ENCODE measurements around the gene TCTN2.

The TCTN2 gene

GRCh38 chr12:123670882-123671728 lies at the start of gene TCTN2:
TCTN2 (plus strand) TSS chr12:123671113; CDS start chr12:123671241, 128 bp downstream.
- DNase-seq, result no peak

DNA sequence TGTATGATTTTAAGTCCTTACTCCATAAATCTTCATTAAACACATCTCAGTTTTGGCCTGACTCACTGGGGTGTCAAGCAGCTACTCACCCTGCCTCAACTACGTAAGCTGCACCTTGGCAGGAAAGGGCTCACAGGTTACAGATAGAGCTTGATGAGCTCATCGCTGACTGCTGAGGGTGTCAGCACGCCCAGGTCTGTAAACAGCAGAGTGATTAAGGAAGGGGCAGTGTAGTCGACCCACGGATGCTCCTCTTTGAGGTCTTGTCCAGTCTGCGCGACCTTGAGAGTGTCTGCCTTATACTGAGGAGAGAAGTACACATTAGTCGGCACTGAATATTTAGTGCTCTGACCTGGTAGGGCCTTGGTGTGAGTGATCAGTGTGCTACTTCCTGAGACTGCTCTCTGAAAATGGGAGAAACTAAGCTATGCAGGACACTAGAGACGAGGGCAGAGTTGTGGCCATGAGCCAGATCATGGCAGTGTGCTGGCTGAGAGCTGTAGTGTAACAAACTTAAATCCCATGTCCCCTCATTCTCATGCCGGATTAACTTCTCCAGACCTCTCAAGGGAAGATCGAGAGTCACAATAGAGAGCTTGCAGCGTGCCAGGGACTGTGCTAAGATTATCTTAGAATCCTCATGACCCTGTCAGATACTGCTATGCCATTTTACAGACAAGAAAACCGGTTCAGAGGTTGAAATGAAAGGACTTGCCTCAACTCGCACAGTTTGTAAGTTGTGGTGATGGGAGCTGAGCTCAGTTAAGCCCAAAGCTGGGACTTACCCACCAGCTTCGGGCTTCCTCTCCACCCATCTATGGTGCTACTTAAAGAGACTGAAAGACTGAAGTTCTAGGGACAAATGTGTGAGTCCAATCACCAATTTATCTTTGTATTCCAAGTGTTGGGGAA lies 49.0 kb upstream of the TCTN2 start:
- DNase-seq, result no peak

DNA sequence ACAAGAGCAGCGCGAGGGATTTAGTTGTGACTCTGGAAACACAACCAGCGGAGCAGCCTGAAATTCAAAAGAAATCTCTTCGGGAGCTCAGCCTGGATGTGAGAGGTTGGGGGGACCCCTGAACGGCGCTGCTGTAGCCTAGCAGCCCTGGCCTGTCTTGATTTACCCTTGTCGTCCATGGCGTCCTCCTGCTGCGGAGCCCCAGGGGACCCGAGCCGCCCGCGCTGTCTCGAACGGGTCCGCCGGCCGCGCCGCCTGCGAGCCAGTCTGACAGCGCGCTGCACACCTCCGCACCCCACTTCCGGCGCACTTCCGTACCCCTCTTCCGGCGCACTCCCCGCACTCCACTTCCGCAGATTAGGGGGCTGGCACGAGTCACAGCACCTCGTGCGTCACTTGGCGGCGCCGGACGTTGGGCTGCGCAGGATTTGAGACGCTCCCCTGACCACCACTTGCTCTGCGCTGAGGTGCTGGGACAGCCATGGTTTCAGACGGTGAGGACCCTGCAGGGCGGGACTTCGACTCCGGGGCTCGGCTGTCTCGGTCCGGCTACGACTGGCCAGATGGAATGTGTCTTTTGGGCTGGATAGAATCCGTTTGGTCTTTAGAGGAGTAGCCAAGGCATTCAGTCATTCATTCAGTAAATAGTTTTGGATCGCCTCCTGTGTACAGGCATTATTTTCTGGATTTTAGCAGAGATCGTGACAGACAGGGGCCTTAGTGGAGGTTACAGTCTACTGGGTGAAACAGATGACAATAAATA lies 37.4 kb upstream of the TCTN2 start, which contains the start of the genes EIF2B1 and GTF2H3:
EIF2B1 (minus strand) TSS at position 308 of the 763 bp plus-strand sequence; CDS start at position 179, 129 bp downstream.
GTF2H3 (plus strand) TSS at position 451 of the 763 bp plus-strand sequence; CDS start at position 482, 31 bp downstream.
- peak; percentile 98 to 99 for DNase-seq

DNA sequence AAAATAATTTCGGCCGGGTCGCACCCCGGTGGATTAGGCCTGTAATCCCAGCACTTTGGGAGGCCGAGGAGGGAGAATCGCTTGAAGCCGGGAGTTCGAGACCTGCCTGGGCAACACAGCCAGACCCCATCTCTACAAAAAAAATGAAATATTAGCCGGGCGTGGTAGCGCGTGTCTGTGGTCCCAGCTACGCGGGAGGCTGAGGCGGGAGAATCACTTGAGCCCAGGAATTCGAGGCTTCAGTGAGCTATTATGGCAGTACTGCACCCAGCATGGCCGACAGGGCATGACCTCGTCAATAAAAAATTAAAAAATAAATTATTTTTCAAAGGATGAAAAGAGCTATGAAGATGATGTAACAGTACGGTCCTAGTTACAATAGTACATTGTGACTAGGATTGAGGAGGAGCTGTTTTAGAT lies 36.8 kb upstream of the TCTN2 start:
- DNase-seq, result no peak

- no peak for DNase-seq
These were observed 27.0 kb upstream of the TCTN2 start for GRCh38 chr12:123643911-123644310.

DNA sequence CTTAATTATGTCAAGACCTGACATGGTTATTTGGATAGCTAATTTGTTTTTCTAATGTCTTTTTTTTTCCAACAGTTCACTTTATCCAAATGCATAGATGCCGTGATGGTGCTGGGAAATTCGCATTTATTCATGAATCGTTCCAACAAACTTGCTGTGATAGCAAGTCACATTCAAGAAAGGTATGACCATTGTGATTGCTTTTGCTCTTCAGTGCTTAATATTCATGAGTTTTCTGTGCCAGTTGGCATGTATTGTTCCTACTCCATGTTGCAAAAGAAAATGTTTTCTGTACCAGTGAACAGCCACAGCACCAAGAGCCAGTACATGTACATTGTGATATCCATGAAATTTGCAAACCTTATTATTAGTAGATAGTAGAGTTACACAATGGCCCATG lies 25.5 kb upstream of the TCTN2 start:
- no peak for DNase-seq

- no peak for DNase-seq
These were observed 25.0 kb upstream of the TCTN2 start for GRCh38 chr12:123645878-123646277.

DNA sequence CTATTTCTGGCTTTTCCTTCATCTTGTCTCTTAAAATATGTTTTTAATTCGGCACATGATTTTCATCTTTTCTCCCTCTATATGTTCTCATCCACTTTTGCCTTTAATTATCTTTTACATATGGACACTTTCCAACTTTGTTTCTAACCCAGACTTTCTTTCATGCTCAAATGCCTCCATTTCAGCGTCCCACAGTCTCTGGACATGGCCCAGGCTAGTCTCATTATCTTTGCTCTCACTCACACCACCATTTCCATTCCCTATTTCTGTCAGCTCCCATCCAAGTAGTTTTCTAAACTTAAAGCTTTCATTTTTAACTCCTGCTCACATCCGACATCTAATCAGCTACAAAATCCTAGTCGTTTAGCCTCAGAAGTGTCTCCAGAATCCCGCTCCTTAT lies 22.5 kb upstream of the TCTN2 start:
- DNase-seq, result no peak

DNA sequence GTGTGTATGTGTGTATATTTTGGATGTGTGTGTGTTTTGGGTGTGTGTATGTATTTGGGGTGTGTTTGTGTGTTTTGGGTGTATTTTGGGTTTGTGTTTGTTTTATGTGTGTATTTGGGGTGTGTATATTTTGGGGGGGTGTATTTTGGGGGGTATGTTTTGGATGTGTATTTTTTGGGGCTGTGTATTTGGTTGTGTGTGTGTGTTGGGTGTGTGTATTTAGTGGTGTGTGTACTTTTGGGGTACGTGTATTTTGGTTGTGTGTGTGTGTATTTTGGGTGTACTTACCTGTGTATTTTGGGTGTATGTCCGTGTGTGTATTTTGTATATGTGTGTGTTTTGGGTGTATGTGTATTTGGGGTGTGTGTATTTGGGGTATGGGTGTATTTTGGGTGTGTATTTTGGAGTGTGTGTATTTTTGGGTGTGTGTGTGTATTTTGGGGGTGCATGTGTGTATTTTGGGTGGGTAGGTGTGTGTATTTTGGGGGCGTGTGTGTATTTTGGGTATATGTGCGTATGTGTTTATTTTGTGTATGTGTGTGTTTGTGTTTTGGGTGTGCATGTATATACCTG lies 16.7 kb upstream of the TCTN2 start:
- DNase-seq, result no peak

- no peak for DNase-seq
These were observed 15.5 kb upstream of the TCTN2 start for GRCh38 chr12:123655420-123655819.

DNA sequence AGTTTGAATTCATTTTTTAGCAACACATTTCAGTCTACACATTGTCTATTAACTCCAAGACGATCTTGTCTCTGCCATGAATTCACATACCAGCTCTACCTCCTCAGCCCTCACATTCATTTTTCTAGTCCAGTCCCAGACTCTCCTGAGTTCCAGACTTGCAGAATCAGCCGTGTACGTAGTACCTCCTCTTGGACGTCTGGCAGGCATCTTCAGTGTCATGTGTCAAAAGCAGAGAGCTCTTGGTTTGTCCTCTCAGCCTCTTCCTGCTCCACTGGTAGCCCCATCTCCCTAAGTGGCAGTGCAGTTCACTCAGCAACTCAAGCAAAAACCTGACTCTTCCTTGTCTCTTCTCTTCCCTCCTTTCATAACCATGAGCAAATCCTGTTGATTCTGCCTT lies 14.5 kb upstream of the TCTN2 start:
- no peak for DNase-seq

- no peak for DNase-seq
These were observed 13.7 kb upstream of the TCTN2 start for GRCh38 chr12:123657211-123657610.

DNA sequence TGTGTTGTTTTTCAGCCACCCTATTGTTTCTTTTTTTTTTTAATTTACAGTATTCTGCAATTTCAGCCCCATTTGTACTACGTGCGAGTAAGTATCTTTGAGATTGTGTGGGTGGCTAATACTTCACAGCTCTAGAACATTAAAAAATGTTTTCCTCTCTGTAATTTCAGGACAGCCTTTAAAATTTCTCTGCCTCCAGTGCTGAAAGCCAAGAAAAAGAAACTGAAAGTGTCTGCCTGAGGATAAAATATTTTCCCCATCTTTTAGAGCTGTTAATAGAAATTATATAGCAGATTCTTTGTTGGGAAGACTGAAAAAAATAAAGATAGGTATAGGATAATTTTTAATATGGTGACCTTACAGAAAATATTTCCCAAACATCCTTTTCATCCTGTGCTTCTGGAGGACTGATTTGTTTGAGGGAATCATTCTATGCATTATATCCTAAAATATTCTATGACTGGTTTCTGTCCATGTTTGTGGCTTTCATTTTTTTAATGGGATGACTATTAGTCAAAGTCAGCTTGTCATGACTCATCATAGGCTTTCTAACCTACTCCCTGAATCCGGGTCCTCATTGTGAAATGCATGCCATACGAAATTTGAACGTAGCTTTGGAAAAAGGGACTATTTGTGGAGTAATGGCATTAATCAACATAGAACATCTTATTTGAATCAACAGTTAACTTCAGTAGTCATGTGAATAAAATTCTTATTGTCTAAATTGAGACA lies 10.8 kb upstream of the TCTN2 start:
- DNase-seq, result no peak

GRCh38 chr12:123667771-123668170 lies 3.1 kb upstream of the TCTN2 start:
- DNase-seq, result no peak

DNA sequence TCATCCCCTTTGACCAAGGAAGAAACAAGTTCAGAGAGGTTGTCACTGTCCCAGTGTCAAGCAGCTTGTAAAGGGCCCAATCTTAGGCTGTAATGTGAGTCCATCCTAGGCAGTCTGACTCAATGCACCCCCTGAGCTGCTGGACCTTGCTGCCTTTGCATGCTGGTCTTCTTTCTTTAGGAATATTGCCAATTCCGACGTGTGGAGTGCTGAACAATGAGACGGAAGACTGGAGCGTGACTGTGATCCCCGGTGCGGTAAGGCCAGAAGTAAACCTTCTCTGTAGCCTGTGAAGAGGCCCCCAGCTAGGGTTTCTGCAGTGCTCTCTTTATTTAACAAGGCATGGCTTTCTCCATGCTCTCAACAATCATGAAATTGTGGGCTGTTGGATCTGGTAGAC lies 963 bp downstream of the TCTN2 start:
- DNase-seq, result no peak

- no peak for DNase-seq
These were observed 4.5 kb downstream of the TCTN2 start for GRCh38 chr12:123675436-123675835.

DNA sequence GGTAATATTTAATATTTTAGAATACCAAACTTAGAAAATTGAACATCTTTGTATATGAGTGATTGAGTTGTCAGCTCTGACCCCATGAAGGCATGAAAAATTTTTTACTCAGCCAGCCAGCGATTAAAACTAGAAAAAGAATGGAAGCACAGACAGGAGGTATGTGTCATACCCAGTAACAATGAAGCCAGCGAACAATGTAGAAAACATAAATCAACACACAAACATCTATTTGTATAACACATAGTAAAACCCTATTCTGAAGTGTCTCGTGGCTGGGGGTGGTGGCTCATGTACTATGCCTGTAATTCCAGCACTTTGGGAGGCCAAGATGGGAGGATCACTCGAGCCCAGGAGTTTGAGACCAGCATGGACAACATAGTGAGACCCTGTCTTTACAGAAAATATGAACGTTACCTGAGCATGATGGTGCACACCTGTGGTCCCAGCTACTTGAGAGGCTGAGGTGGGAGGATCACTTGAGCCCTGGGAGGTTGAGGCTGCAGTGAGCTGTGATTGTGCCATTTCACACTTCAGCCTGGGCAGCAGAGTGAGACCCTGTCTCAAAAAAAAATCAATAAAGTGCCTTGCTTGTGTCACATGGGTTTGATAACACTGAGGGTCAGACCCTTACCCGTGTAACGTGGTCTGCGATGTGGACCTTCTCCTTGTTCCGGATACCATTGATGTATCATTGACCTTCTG lies 5.9 kb downstream of the TCTN2 start:
- DNase-seq, result no peak

DNA sequence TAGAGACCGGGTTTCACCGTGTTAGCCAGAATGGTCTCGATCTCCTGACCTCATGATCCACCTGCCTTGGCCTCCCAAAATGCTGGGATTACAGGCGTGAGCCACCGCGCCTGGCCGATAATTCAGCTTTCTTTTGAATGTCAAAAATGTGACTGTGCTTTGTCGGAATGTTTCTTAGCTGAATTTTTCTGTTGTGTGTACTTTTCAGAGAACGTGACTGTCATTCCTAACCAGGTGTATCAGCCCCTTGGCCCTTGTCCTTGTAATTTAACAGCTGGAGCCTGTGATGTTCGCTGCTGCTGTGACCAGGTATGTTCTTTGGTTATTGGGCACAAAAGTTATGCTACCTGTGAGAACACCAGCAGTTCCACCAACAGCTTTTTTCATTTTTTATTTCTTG lies 8.1 kb downstream of the TCTN2 start:
- no peak for DNase-seq

- DNase-seq, result no peak
These were observed 10.7 kb downstream of the TCTN2 start for GRCh38 chr12:123681605-123682004.

GRCh38 chr12:123683964-123684363 lies 13.1 kb downstream of the TCTN2 start:
- no peak for DNase-seq

- DNase-seq, result no peak
These were observed 15.8 kb downstream of the TCTN2 start for GRCh38 chr12:123686636-123687190.

All from Kasumi-1 (cell line).